HCT116 (cell line): ENCODE results near the gene TSPAN13.

Experiments used
- CEBPB ChIP-seq: IDR thresholded peaks from 2 replicates; pipeline ENCODE4 v1.6.1; 2012; ENCODE audit warnings: low read depth
- CTCF ChIP-seq, 3 experiments: fragments of 200-600 bp in 1 of 3; sonication (generic) in 1 of 3; IDR thresholded peaks in 2 of 3; conservative IDR thresholded peaks in 1 of 3; 2 replicates each; pipeline ENCODE4 v1.5.1; 2012 to 2017; ENCODE audit warnings: low read depth in 2 of 3, low read length in 2 of 3, antibody characterized with exemption in 1 of 3, borderline replicate concordance in 1 of 3, control low read depth in 1 of 3, mild to moderate bottlenecking in 1 of 3, mixed read lengths in 1 of 3, mixed run types in 1 of 3, moderate library complexity in 1 of 3; ENCODE audit not compliant: insufficient read depth in 1 of 3
- EZH2 ChIP-seq: fragments of 200-600 bp; sonication (generic); IDR thresholded peaks from 2 replicates; pipeline ENCODE4 v1.6.1; 2017; ENCODE audit warnings: antibody characterized with exemption, mixed run types
- POLR2AphosphoS5 ChIP-seq: IDR thresholded peaks from 2 replicates; pipeline ENCODE4 v1.6.1; 2011; ENCODE audit warnings: mild to moderate bottlenecking, low read depth, low read length, moderate library complexity
- RAD21 ChIP-seq: IDR thresholded peaks from 2 replicates; pipeline ENCODE4 v1.6.1; 2012; ENCODE audit warnings: low read depth, mild to moderate bottlenecking

- TF ChIP-seq POLR2AphosphoS5 (no peak), EZH2 (no peak), CTCF (IDR thresholded peaks at IDR 0.05 in 2 of 3, conservative IDR thresholded peaks at IDR 0.05 in 1 of 3; ENCODE audit: borderline replicate concordance in 1 of 3, insufficient read depth in 1 of 3, low read depth in 2 of 3, low read length in 2 of 3) (no peak), RAD21 (no peak), CEBPB (no peak)
Observed at GRCh38 chr7:16739863-16740622, 13.5 kb upstream of the TSPAN13 start.
